Smooth muscle cell (in vitro differentiated cells): ENCODE measurements around the gene ARMH4. TPM values are rescaled to one million over a fixed set of nuclear protein-coding genes. Genes with fewer than 3 reads are reported as not detected.

Experiments
- DNase-seq: peaks from one replicate; lab custom pipeline; 2025; ENCODE audit not compliant: unreplicated experiment; lab: John Stamatoyannopoulos, UW
- H2AFZ ChIP-seq: fragments of 200-600 bp; sonication (generic); 2 replicates; pipeline ENCODE4 v1.6.0; 2016; ENCODE audit warnings: antibody characterized with exemption, low read depth, mild to moderate bottlenecking
- H3F3A ChIP-seq: fragments of 200-600 bp; sonication (generic); 2 replicates; pipeline ENCODE4 v1.6.0; 2017; ENCODE audit warnings: antibody characterized with exemption, low read depth
- H3K27ac ChIP-seq: fragments of 200-600 bp; sonication (generic); 2 replicates; pipeline ENCODE4 v1.5.1; 2016; ENCODE audit warnings: low read depth, mild to moderate bottlenecking
- H3K27me3 ChIP-seq: fragments of 200-600 bp; sonication (generic); 2 replicates; pipeline ENCODE4 v1.6.1; 2016; ENCODE audit warnings: low read depth, mild to moderate bottlenecking
- H3K36me3 ChIP-seq: fragments of 200-600 bp; sonication (generic); 2 replicates; pipeline ENCODE4 v1.5.1; 2016; ENCODE audit warnings: low read depth
- H3K4me1 ChIP-seq: fragments of 200-600 bp; sonication (generic); 2 replicates; pipeline ENCODE4 v1.5.1; 2016; ENCODE audit warnings: low read depth
- H3K4me2 ChIP-seq: fragments of 200-600 bp; sonication (generic); 2 replicates; pipeline ENCODE4 v1.6.0; 2016; ENCODE audit warnings: mild to moderate bottlenecking
- H3K4me3 ChIP-seq: fragments of 200-600 bp; sonication (generic); 2 replicates; pipeline ENCODE4 v1.5.1; 2016; ENCODE audit warnings: mild to moderate bottlenecking
- H3K79me2 ChIP-seq: fragments of 200-600 bp; sonication (generic); 2 replicates; pipeline ENCODE4 v1.6.0; 2016; ENCODE audit warnings: low read depth, mild to moderate bottlenecking
- H3K9ac ChIP-seq: fragments of 200-600 bp; sonication (generic); 2 replicates; pipeline ENCODE4 v1.6.0; 2016; ENCODE audit warnings: low read depth
- H3K9me3 ChIP-seq: fragments of 200-600 bp; sonication (generic); replicated peaks from 2 replicates; pipeline ENCODE4 v1.5.1; 2016; ENCODE audit warnings: low read depth
- H4K20me1 ChIP-seq: fragments of 200-600 bp; sonication (generic); 2 replicates; pipeline ENCODE4 v1.6.0; 2016; ENCODE audit warnings: low read depth
- WGBS: methylation state at CpG from one replicate; pipeline ENCODE4 v1.1.7; 2016; ENCODE audit warnings: low lambda C conversion rate; 5-methylcytosine and 5-hydroxymethylcytosine counted together
- polyA plus RNA-seq: library from polyadenylated mRNA; unstranded; fragments of >200 nt; fragmentation: Nextera tagmentation; extraction: Ambion mirVana; gene quantifications from 2 replicates; pipeline ENCODE4 v1.2.1, GENCODE V29; 2016
- total RNA-seq: library from RNA; depleted of rRNA; stranded (reverse); fragments of >200 nt; gene quantifications from 2 replicates; pipeline ENCODE4 v1.2.3, GENCODE V29; 2014
- TF ChIP-seq, protein P1 (sequence below): fragments of 200-600 bp; sonication (generic); IDR thresholded peaks from 2 replicates; pipeline ENCODE4 v1.5.1; 2017; ENCODE audit warnings: borderline replicate concordance, mild to moderate bottlenecking, antibody characterized with exemption; ENCODE audit not compliant: insufficient read depth, poor library complexity, severe bottlenecking

Gene ARMH4
- total and polyA plus RNA-seq, 2 experiments from 2014 or later, result 12.9 to 14.7 TPM

- TF ChIP-seq, protein P1, sequence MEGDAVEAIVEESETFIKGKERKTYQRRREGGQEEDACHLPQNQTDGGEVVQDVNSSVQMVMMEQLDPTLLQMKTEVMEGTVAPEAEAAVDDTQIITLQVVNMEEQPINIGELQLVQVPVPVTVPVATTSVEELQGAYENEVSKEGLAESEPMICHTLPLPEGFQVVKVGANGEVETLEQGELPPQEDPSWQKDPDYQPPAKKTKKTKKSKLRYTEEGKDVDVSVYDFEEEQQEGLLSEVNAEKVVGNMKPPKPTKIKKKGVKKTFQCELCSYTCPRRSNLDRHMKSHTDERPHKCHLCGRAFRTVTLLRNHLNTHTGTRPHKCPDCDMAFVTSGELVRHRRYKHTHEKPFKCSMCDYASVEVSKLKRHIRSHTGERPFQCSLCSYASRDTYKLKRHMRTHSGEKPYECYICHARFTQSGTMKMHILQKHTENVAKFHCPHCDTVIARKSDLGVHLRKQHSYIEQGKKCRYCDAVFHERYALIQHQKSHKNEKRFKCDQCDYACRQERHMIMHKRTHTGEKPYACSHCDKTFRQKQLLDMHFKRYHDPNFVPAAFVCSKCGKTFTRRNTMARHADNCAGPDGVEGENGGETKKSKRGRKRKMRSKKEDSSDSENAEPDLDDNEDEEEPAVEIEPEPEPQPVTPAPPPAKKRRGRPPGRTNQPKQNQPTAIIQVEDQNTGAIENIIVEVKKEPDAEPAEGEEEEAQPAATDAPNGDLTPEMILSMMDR, result no peak
- H3F3A ChIP-seq, result no peaks in the 10 kb centered on the region
- H3K27ac ChIP-seq, result no peak overlapping the region
- H3K4me3 ChIP-seq, result no peak overlapping the region
- DNase-seq, result no peak
- H3K9me3 ChIP-seq, result no peaks in the 10 kb centered on the region
- no peaks in the 10 kb centered on the region for H3K4me1 ChIP-seq
- H3K4me2 ChIP-seq, result no peak overlapping the region
- H3K9ac ChIP-seq, result no peak overlapping the region
- H4K20me1 ChIP-seq, result no peaks in the 10 kb centered on the region
- H3K36me3 ChIP-seq, result no peaks in the 10 kb centered on the region
- H3K79me2 ChIP-seq, result no peaks in the 10 kb centered on the region
- no peaks in the 10 kb centered on the region for H3K27me3 ChIP-seq
- no peak overlapping the region for H2AFZ ChIP-seq
Observed at GRCh38 chr14:58160561-58160960, 8.5 kb upstream of the ARMH4 start.

- Histone ChIP-seq H3K9ac (peak overlapping the region; percentile 34), H3K9me3 (no peaks in the 10 kb centered on the region), H3K27ac (no peak overlapping the region), H3K4me2 (peak overlapping the region; percentile 95), H3K36me3 (no peaks in the 10 kb centered on the region), H3K79me2 (no peaks in the 10 kb centered on the region), H2AFZ (peak overlapping the region; percentile 93), H3K27me3 (peaks cover 27% of the 10 kb centered on the region), H4K20me1 (peaks cover 7% of the 10 kb centered on the region), H3F3A (no peaks in the 10 kb centered on the region), H3K4me1 (peaks cover 9% of the 10 kb centered on the region), H3K4me3 (peak overlapping the region; percentile 82)
- WGBS, result 3% methylated on average over 53 of the region's 56 CpGs
- TF ChIP-seq, protein P1, result no peak
- DNase-seq, result no peak
Observed at GRCh38 chr14:58151133-58152013, 640 bp downstream of the ARMH4 start.

GRCh38 chr14:58150243-58150805 is 1.7 kb downstream of the ARMH4 start:
- no peaks in the 10 kb centered on the region for H3K79me2 ChIP-seq
- no peaks in the 10 kb centered on the region for H3K9me3 ChIP-seq
- H3K27me3 ChIP-seq, result peaks cover 27% of the 10 kb centered on the region
- TF ChIP-seq, protein P1, result no peak
- no peaks in the 10 kb centered on the region for H3K36me3 ChIP-seq
- no peak for DNase-seq
- no peak overlapping the region for H3K4me3 ChIP-seq
- WGBS, result 88% methylated on average over 6 of the region's 6 CpGs
- H4K20me1 ChIP-seq, result peaks cover 7% of the 10 kb centered on the region
- H3F3A ChIP-seq, result no peaks in the 10 kb centered on the region
- H3K27ac ChIP-seq, result no peak overlapping the region
- H2AFZ ChIP-seq, result no peak overlapping the region
- no peak overlapping the region for H3K4me2 ChIP-seq
- H3K9ac ChIP-seq, result no peak overlapping the region
- peaks cover 9% of the 10 kb centered on the region for H3K4me1 ChIP-seq

DNA sequence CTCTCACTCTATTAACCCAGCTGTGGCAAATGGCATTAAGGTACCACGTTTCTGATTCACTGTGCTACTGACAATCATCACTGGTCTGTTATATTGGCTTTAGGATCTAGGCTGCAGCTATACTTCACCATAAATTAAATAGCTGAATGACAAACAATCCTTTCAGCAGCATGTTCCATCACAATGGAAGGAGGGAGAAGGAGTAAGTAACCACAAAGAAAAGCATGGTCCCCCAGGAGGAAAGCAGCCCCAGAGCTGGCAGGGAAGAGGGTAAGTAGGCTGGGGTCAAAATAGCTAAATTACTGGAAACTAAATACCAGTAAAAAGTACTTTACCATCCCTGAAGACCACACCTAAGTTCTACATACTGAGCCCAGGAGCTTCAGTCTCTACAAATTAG is 2.8 kb downstream of the ARMH4 start:
- H3K27ac ChIP-seq, result no peak overlapping the region
- WGBS, result 33% methylated on average over 1 of the region's 1 CpG

More for the DNA sequence above, 2.8 kb downstream of the ARMH4 start:
- Histone ChIP-seq H3K27me3 (peaks cover 27% of the 10 kb centered on the region), H3K36me3 (no peaks in the 10 kb centered on the region), H3K4me2 (no peak overlapping the region), H4K20me1 (peaks cover 7% of the 10 kb centered on the region), H3K4me1 (peaks cover 9% of the 10 kb centered on the region), H3F3A (no peaks in the 10 kb centered on the region), H3K9ac (no peak overlapping the region), H2AFZ (no peak overlapping the region), H3K4me3 (no peak overlapping the region), H3K79me2 (no peaks in the 10 kb centered on the region), H3K9me3 (no peaks in the 10 kb centered on the region)
- no peak for DNase-seq
- TF ChIP-seq, protein P1, result no peak
